Right lobe of liver (tissue), 6 donors: ENCODE results near the gene SURF1. TPM values are rescaled to one million over a fixed set of nuclear protein-coding genes. Genes with fewer than 3 reads are reported as not detected.
"Not testable (repeated sequence)": the region's sequence is repeated elsewhere in the genome, so short reads cannot be mapped to it uniquely, and the experiment has no call there.

Experiments used
- ATAC-seq, 4 donors: fragments of 200-7000 bp; cut with Tn5 transposase; one replicate each; pipeline ENCODE4 v1.9.1; 2020; ENCODE audit warnings: mild to moderate bottlenecking in 4 of 4, moderate library complexity in 4 of 4
- DNase-seq, 3 donors: peaks; one replicate each; pipeline ENCODE4 v3.0.0-alpha.2; 2020
- H3K27ac ChIP-seq, 3 donors: fragments of 200-600 bp; one replicate each; pipeline ENCODE4 v1.8.0; 2022
- H3K27me3 ChIP-seq, 2 donors: fragments of 200-600 bp; one replicate each; pipeline ENCODE4 v1.8.0; 2022
- H3K36me3 ChIP-seq, 4 donors: fragments of 200-600 bp; sonication (generic) in 1 of 4; one replicate each; pipeline versions ENCODE4 v1.5.1 to v1.8.0; 2017 to 2022; ENCODE audit warnings: control low read depth in 1 of 4
- H3K4me1 ChIP-seq, 4 donors: fragments of 200-600 bp; sonication (generic) in 1 of 4; one replicate each; pipeline versions ENCODE4 v1.5.1 to v1.8.0; 2017 to 2022; ENCODE audit warnings: control low read depth in 1 of 4
- H3K4me3 ChIP-seq, 3 donors: fragments of 200-600 bp; one replicate each; pipeline ENCODE4 v1.8.0; 2022
- H3K9me3 ChIP-seq, 4 donors: fragments of 200-600 bp; sonication (generic) in 1 of 4; one replicate each; pipeline versions ENCODE4 v1.5.1 to v1.8.0; 2017 to 2022; ENCODE audit warnings: control low read depth in 1 of 4
- POLR2A ChIP-seq: fragments of 450-650 bp; IDR thresholded peaks from one replicate; pipeline ENCODE4 v1.6.1; 2017; ENCODE audit warnings: antibody characterized with exemption, mild to moderate bottlenecking
- WGBS: methylation state at CpG from one replicate; pipeline ENCODE4 v1.1.6; 2018; ENCODE audit warnings: low coverage, low lambda C conversion rate; ENCODE audit not compliant: insufficient coverage; ENCODE audit errors: missing lambda C conversion rate; 5-methylcytosine and 5-hydroxymethylcytosine counted together
- intact Hi-C, 2 donors: fragments of 100-400 bp; cut with DNase I; formaldehyde crosslinking; loops; one replicate each; pipeline versions ENCODE4 v1.11.2 to v1.14.1; 2022
- total RNA-seq, 6 experiments: library from RNA; depleted of rRNA in 2 of 6; stranded (reverse); fragments of >200 nt in 2 of 6; fragmentation: NEBNext Ultra II Directional in 3 of 6; extraction: Animal tissue kit (Norgen Biotek cat#: 25700) in 3 of 6; gene quantifications; one replicate each; pipeline versions ENCODE4 v1.1.0 to v1.2.4, GENCODE V29; 2016 to 2023
- TF ChIP-seq, protein P1 (sequence below), 4 donors: fragments of 200-600 bp in 3 of 4; fragments of 450-650 bp in 1 of 4; IDR thresholded peaks; one replicate each; pipeline versions ENCODE4 v1.5.1 to v1.8.0; 2016 to 2022; ENCODE audit warnings: antibody characterized with exemption in 4 of 4, mild to moderate bottlenecking in 2 of 4
- donor health status: DM: no; HTN: yes; CAD: no.
- donor health status: DM: no; HTN: no; CAD: no.
- donor health status: DM: no; HTN: no; CAD: no.
- donor health status: DM: no; HTN: yes; CAD: no.
- donor health status: DM: no; HTN: yes; CAD: no.

The SURF1 gene
- total RNA-seq, 6 experiments from 2014 or later: 37.4 to 68.8 (median 44.5) TPM

DNA sequence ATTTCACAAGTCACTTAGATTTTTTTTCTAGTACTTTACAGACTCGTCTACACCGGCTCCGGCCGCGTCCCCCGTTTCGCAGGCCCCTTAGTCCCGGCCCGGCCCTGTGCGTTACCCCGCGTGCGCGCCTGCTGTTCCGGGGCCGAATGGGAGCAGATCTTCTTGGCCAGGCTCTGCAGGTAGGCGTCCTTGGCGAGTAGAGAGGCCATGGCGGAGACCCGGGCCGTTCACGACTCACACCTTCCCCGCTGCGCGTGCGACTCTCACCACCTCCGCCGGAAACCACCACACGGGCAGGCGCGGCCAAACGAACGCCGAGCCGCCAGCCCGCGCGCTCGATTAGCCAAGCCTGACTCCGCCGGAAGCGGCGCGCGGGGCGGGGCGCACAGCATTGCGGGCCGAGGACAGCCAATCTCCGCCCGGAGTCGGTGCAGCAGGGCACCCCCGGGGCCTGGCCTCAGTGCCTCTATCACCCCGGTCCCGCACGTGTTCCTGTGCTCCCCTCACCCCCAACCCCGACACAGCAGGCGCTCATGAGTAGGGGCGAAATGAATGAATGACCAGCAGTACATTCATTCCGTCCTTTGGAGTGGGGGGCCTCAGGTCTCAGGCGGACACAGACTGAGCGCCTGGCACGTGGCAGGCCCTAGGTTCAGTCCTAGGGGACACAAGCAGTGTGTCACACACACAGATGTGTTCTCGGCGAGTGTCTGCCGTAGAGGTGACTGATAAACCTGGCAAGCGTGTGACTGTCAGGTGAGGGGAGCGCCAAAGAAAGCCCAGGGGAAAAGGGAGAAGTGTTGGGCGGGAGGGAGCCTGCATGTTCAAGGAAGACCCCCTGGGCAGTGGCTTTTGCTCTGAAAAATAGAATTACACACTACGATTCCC, 20.1 kb downstream of the SURF1 start, which contains the start of gene SURF6:
Gene SURF6, minus strand, starts transcription at position 265 of the 888 bp plus-strand sequence. Its CDS starts 56 bp downstream, at position 209.
- Histone ChIP-seq H3K4me3 (peak within 1 kb of the TSS; percentile 61 to 94 (median 66)), H3K27me3 (no peaks in the 10 kb centered on the region), H3K4me1 (peaks cover 0 to 12% (median 4%) of the 10 kb centered on the region in 4 donors), H3K36me3 (peaks cover 3 to 40% (median 22%) of the 10 kb centered on the region in 4 donors), H3K27ac (peak within 1 kb of the TSS in 2 of 3 donors; percentile 24 to 63), H3K9me3 (no peaks in the 10 kb centered on the region)
- TF ChIP-seq POLR2A: peak; percentile 63
- TF ChIP-seq, protein P1, sequence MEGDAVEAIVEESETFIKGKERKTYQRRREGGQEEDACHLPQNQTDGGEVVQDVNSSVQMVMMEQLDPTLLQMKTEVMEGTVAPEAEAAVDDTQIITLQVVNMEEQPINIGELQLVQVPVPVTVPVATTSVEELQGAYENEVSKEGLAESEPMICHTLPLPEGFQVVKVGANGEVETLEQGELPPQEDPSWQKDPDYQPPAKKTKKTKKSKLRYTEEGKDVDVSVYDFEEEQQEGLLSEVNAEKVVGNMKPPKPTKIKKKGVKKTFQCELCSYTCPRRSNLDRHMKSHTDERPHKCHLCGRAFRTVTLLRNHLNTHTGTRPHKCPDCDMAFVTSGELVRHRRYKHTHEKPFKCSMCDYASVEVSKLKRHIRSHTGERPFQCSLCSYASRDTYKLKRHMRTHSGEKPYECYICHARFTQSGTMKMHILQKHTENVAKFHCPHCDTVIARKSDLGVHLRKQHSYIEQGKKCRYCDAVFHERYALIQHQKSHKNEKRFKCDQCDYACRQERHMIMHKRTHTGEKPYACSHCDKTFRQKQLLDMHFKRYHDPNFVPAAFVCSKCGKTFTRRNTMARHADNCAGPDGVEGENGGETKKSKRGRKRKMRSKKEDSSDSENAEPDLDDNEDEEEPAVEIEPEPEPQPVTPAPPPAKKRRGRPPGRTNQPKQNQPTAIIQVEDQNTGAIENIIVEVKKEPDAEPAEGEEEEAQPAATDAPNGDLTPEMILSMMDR (IDR thresholded peaks at IDR 0.05): no peak
- DNase-seq (peak; percentile 94), ATAC-seq (peak; percentile 95 to 98 (median 97))
- intact Hi-C loops: loop anchor here in 1 of 2 donors (10.0 kb wide), 1 partner anchor 49 kb away; no protein-coding TSS in a partner anchor
- 7% methylated on average over 14 of the region's 70 CpGs for WGBS

DNA sequence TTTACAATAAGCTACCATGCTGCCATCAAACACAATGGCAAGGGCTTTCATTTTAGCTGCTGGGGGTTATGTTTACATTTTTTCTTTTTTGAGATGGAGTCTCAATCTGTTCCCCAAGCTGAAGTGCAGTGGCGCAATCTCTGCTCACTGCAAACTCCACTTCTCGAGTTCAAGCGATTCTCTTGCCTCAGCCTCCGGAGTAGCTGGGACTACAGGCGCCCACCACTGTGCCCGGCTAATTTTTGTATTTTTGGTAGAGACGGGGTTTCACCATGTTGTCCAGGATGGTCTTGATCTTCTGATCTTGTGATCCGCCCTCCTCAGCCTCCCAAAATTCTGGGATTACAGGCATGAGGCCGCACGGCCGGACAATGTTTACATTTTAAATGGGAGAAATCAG, 21.4 kb downstream of the SURF1 start:
- H3K27ac ChIP-seq, ATAC-seq, H3K27me3 ChIP-seq, H3K9me3 ChIP-seq: not testable (repeated sequence)
- Histone ChIP-seq H3K4me3 (peak overlapping the region; percentile 61 to 94 (median 66)), H3K36me3 (peaks cover 3 to 41% (median 23%) of the 10 kb centered on the region in 4 donors), H3K4me1 (peaks cover 0 to 12% (median 4%) of the 10 kb centered on the region in 4 donors)
- 65% methylated on average over 11 of the region's 11 CpGs for WGBS
- DNase-seq: peak in 1 of 3 donors; percentile 12
- intact Hi-C loops: loop anchor here in 1 of 2 donors (10.0 kb wide), 1 partner anchor 50 kb away; no protein-coding TSS in a partner anchor

DNA sequence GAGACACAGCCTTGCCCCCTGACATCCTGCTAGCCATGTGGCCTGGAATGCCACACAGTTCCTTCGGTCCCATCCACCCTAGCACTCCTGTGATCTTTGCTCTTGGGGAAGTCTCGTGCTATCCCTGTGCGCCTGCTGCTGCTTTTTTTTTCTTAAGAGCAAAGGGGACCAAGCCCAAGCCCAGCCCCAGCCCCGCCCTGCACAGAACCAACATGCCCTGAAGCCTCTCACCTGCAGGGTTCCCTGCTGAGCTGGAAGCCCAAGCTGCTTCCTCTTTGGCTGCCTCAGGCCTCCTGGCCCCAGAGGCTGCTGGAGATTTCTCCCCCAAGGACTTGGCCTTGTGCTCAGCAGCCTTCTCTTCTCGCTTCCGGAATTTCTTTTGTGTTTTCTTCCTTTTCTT, 22.1 kb downstream of the SURF1 start:
- H3K9me3 ChIP-seq: no peaks in the 10 kb centered on the region

DNA sequence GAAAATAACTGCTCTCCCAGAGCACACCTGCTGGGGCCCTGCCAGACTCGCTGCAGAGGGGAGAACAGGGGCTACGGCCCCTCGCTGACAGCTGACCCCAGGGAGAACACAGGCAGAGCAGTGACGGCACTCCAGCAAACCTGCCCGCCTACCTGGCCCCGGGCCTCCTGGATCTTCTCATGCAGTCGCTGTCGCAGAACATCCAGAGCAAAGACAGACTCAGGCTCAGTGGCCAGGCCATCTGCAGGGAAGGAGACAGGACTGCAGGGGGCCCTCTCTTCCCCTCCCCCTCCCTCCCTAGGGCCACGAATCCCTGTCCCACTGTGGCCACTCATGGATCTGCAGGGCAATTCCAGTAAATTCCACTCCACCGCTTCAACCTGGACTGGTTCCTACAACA, 22.7 kb downstream of the SURF1 start:
- Histone ChIP-seq H3K27ac (no peak overlapping the region), H3K4me3 (no peak overlapping the region)

More for the DNA sequence above, 22.1 kb downstream of the SURF1 start:
- DNase-seq: peak in 1 of 3 donors; percentile 28
- H3K4me1 ChIP-seq: peaks cover 0 to 12% (median 4%) of the 10 kb centered on the region in 4 donors
- 97% methylated on average over 3 of the region's 6 CpGs for whole genome bisulfite sequencing
- peaks cover 3 to 45% (median 23%) of the 10 kb centered on the region in 4 donors for H3K36me3 ChIP-seq
- TF ChIP-seq, protein P1 (IDR thresholded peaks at IDR 0.05): no peak
- no peak overlapping the region for H3K4me3 ChIP-seq
- ATAC-seq: no peak
- intact Hi-C loops: loop anchor here in 1 of 2 donors (10.0 kb wide), 1 partner anchor 51 kb away; no protein-coding TSS in a partner anchor
- H3K27me3 ChIP-seq: no peaks in the 10 kb centered on the region
- no peak overlapping the region for H3K27ac ChIP-seq

More for the DNA sequence above, 22.7 kb downstream of the SURF1 start:
- Histone ChIP-seq H3K27me3 (no peaks in the 10 kb centered on the region), H3K9me3 (no peaks in the 10 kb centered on the region), H3K4me1 (peaks cover 0 to 12% (median 4%) of the 10 kb centered on the region in 4 donors), H3K36me3 (peaks cover 3 to 45% (median 23%) of the 10 kb centered on the region in 4 donors)
- intact Hi-C loops: loop anchor here in 1 of 2 donors (10.0 kb wide), 1 partner anchor 51 kb away; no protein-coding TSS in a partner anchor
- no peak for ATAC-seq
- DNase-seq: peak in 1 of 3 donors; percentile 36
- TF ChIP-seq, protein P1 (IDR thresholded peaks at IDR 0.05): no peak
- TF ChIP-seq POLR2A: no peak
- WGBS: 100% methylated on average over 2 of the region's 10 CpGs
